NCI-H1417 (cell line): ENCODE data around the gene MLLT6.

Source experiments
- DNase-seq, 3 experiments: peaks; one replicate each; lab custom pipeline; 2025; lab: John Stamatoyannopoulos, UW

The MLLT6 gene

DNA sequence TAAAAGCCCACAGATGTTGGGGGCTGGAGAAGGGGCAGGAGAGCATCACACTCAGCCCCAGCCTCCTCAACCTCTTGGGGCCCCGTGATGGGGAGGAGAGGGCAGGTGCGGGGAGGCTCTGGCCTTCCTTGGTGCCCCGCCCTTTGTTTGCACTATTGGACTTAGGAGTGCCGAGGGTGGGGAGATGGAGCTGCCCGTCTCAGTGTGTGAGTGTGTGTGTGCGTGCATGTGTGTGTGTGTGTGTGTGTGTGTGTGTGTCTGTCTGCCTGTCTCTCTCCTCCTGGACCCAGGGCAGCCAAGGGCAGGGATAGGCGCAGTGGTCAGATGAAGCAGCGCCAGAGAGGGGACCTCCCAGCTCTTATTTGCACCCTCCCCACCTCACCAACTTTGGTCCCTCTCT lies 21.1 kb downstream of the MLLT6 start:
- DNase-seq = peak; percentile 4 to 46 (median 12)

DNA sequence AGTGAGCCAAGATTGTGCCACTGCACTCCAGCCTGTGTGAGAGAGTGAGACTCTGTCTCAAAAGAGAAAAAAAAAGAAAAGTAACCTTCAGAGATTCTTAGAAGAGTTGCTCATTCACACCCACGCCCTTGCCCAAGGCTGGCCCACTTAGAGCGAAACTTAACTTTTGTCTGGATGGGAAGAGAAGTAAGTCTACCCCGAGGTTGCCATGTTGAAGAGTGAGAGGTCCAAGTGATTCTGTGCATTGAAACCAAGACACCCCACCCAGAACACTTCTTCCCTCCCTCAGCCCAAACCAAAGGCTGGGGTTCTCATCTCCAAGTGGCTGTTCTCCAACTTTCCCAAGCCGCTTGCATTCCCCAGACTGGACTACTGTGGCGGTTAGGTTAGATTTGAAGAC lies 22.7 kb downstream of the MLLT6 start:
- no peak for DNase-seq

GRCh38 chr17:38728290-38728831 lies 23.3 kb downstream of the MLLT6 start:
- no peak for DNase-seq

- no peak for DNase-seq
Observed at GRCh38 chr17:38729368-38729885, 24.4 kb downstream of the MLLT6 start.

GRCh38 chr17:38729886-38730525 lies 24.9 kb downstream of the MLLT6 start, which contains the start of gene CISD3:
CISD3 (plus strand) TSS chr17:38730341; CDS start chr17:38730359, 18 bp downstream.
- peak; percentile 85 to 89 (median 88) for DNase-seq

DNA sequence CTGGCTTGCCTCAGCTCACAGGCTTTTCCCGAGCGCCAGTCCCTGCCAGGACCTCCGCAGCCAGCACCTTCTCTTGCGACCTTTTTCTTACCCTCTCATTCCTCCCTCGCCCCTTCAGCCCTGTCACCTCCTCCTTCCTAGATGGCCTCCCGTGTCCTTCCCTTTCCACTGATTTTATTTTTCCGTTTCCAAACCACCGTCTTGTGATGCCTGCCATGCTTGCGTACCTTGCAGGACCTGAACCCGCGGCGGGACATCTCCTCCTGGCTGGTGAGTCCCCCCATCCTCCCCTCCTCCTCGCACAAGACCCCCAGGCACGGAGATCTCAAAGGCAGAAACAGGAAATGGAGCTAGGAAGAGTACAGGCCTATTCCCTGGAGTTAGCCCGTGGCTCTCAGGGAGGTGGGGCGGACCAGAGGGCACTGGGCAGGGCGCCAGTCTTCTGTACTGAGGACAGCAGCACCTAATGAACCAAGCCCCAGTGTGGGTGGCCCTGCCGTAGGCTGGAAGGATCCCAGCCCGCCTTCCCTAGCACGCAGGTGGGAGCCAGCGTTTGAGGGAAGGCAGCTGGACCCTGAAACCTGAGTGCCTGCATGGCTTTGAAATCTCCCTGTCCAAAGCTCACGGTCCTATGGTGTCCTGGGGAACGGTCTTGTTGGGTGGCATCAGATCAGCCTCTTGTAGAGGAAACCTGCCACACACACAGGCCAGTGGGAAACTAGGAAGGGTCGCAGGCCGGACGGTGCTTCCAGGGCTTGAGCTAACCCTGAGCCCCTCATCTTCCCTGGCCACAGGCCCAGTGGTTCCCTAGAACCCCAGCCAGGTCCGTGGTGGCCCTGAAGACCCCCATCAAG lies 25.7 kb downstream of the MLLT6 start:
- DNase-seq = peak; percentile 10 to 77 (median 70)

DNA sequence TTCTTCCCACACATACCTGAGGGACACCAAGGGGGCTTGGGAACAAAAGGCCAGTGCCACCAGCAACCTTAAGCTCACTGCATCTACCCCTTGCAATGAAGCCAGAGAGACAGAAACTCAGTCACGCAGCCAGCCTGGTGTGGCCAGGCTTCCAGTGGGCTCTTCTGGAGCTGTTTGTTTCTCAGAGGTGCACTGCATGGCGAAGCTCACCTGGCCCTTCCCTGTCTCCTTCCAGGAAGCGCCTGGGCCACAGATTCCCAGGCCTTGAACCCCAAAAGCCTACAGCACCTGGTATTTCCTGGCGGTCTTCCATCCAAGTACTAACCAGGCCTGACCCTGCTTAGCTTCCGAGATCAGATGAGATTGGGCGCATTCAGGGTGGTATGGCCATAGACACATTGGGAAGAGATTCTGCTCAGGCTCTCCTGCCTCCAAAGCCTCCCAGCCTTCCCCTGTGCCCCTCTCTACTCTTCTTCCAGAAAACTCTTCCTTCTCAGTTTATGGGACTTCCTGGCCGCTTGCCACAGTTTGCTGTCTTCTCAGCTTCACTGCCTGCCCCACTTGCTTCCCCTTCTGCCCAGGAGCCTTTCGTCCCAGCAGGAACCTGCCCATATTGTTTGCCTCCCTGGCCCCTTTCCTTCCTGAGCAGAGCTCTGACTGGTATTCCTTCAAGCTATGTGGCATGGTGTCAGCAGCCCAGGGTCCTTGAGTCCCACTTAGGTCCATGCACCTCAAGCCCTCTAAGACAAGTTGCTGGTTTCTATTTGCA lies 26.6 kb downstream of the MLLT6 start:
- DNase-seq = no peak

- no peak for DNase-seq
Observed at GRCh38 chr17:38732376-38733281, 27.6 kb downstream of the MLLT6 start.

GRCh38 chr17:38733282-38733981 lies 28.4 kb downstream of the MLLT6 start:
- DNase-seq = no peak

- DNase-seq = peak in 1 of 3 experiments; percentile 32
Observed at GRCh38 chr17:38733982-38734973, 29.2 kb downstream of the MLLT6 start.

GRCh38 chr17:38735161-38735997 lies 30.3 kb downstream of the MLLT6 start:
- DNase-seq = peak; percentile 26 to 64 (median 26)

DNA sequence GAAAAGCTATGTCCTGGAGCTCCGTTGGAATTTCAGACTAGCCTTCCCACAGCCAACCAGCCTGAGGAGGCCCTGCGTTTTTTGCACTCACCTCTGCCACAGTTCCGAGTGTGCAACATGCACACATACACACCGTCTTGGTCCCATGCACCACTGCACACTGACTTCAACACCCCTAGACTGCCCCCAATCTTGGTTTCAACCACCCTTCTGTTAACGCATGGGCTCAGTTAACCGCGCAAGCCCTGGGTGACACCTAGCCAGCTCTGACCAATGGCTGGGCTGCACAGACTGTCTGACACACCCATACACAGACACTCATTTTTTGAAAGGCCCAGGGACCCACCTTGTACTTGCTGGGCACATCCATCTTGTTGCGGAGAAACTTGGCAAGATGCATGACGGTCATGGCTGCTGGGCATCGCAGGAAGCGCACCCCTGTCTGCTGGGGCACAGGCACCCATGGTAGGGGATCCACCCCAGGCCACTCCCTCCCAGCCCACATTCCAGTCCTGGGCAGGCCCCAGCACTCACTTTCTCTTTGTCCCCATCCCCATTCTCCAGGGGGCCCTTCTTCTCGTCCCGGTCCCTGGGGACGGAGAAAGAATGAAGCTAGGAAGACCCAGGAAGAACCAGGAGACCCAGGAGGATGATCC lies 33.1 kb downstream of the MLLT6 start:
- DNase-seq = no peak

GRCh38 chr17:38738686-38739085 lies 33.6 kb downstream of the MLLT6 start:
- no peak for DNase-seq

GRCh38 chr17:38739305-38739704 lies 34.2 kb downstream of the MLLT6 start:
- no peak for DNase-seq

DNA sequence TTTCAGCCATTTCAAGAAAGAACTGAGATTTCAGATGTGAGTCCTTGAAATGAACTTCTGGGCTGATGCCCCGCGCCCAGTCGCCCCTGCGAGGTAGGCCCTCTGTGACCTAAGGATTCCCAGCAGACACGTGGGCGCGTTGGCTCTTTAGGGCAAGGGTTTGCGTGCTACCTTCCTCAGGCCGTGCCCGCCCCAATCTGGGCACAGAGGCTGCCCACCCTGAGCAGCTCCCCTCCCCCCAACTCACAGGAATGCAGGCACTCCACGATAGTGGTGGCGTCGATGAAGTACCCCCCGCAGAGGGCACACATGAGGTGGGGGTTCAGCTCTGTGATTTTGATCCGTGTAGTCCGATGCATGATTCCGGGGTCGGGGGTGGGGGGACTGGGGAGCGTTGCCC lies 35.0 kb downstream of the MLLT6 start:
- DNase-seq = no peak

DNA sequence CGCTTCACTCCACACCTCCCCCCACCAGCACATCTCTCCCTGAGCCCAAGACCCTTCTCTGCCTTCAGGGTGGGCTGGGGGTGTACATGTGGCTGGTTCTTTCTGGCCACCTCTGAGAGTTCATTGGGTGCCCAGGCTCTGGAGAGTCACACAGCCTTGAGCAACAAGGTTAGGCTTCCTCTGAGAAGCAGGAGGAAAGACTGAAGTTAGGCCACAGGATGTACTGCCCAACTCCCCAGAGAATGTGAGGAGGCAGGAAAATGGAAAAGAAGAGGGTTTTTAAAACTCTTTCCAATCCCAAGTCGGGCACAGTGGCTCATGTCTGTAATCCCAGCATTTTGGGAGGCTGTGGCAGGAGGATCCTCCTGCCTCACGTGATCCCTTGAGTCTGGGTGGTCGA lies 35.7 kb downstream of the MLLT6 start:
- no peak for DNase-seq

GRCh38 chr17:38741461-38741860 lies 36.4 kb downstream of the MLLT6 start:
- DNase-seq = no peak
